Endothelial cell of umbilical vein (primary cell): ENCODE data around the gene ACR. TPM values are rescaled to one million over a fixed set of nuclear protein-coding genes. Genes with fewer than 3 reads are reported as not detected.

Source experiments
- BruUV-seq: library from RNA; stranded (reverse); fragments of 400-500 nt; replicated peaks from 2 replicates; lab custom pipeline; 2021; lab: Mats Ljungman, UMichigan
- CTCF ChIA-PET: fragments of 300-600, 350-600 bp; sonication (Branson Sonifier 250); formaldehyde crosslinking; loops from one replicate; lab custom pipeline; 2021; ENCODE audit warnings: antibody characterized with exemption, inconsistent platforms; lab: Charles Lee
- POLR2A ChIA-PET: fragments of 300-600, 350-600 bp; sonication (Branson Sonifier 250); formaldehyde crosslinking; loops from one replicate; lab custom pipeline; 2021; ENCODE audit warnings: antibody characterized with exemption, inconsistent platforms; lab: Charles Lee
- DNase-seq: peaks from one replicate; pipeline ENCODE4 v3.0.0-alpha.2; 2011; ENCODE audit warnings: low read depth, low spot score
- FAIRE-seq: peaks from 2 replicates; lab custom pipeline; 2011; peaks lifted over from hg19 to GRCh38; lab: Jason Lieb, UNC
- H2AFZ ChIP-seq: 2 replicates; pipeline ENCODE4 v1.6.0; 2012; ENCODE audit warnings: low read depth, low read length, control low read depth, inconsistent platforms
- H3K27ac ChIP-seq: 2 replicates; pipeline ENCODE4 v1.5.1; 2011; ENCODE audit warnings: low read depth, mild to moderate bottlenecking, control low read depth, low read length, moderate library complexity; ENCODE audit not compliant: insufficient read depth
- H3K27me3 ChIP-seq, 2 experiments: 2 replicates each; pipeline versions ENCODE4 v1.6.0 to v1.6.1; 2011; ENCODE audit warnings: low read length in 2 of 2, mixed read lengths in 1 of 2; ENCODE audit not compliant: control insufficient read depth in 2 of 2, insufficient read depth in 2 of 2
- H3K36me3 ChIP-seq, 2 experiments: 2 replicates in 1 of 2; 3 replicates in 1 of 2; pipeline ENCODE4 v1.5.1; 2011; ENCODE audit warnings: low read length in 2 of 2, mild to moderate bottlenecking in 1 of 2, moderate library complexity in 1 of 2; ENCODE audit not compliant: control insufficient read depth in 2 of 2, insufficient read depth in 2 of 2; ENCODE audit errors: extremely low read depth in 1 of 2
- H3K4me1 ChIP-seq: 3 replicates; pipeline ENCODE4 v1.5.1; 2011; ENCODE audit warnings: mild to moderate bottlenecking, low read length; ENCODE audit not compliant: control insufficient read depth, insufficient read depth; ENCODE audit errors: extremely low read depth
- H3K4me2 ChIP-seq: 2 replicates; pipeline ENCODE4 v1.6.1; 2011; ENCODE audit warnings: low read length, control low read depth, mixed read lengths; ENCODE audit not compliant: insufficient read depth
- H3K4me3 ChIP-seq, 3 experiments: fragments of 200-600 bp in 1 of 3; sonication (generic), shearing (Covaris generic) in 1 of 3; replicated peaks in 1 of 3; 2 replicates each; pipeline ENCODE4 v1.5.1; 2011 to 2016; ENCODE audit warnings: control low read depth in 3 of 3, low read length in 3 of 3, mild to moderate bottlenecking in 2 of 3, inconsistent platforms in 1 of 3, low read depth in 1 of 3, moderate library complexity in 1 of 3; ENCODE audit not compliant: insufficient read depth in 1 of 3
- H3K79me2 ChIP-seq: 2 replicates; pipeline ENCODE4 v1.6.0; 2012; ENCODE audit warnings: low read length, inconsistent platforms; ENCODE audit not compliant: control insufficient read depth, insufficient read depth
- H3K9ac ChIP-seq: replicated peaks from 2 replicates; pipeline ENCODE3; 2011; ENCODE audit warnings: low read length, control low read depth; ENCODE audit not compliant: insufficient read depth; ENCODE audit errors: extremely low read depth
- H3K9me1 ChIP-seq: replicated peaks from 3 replicates; pipeline ENCODE4 v1.6.0; 2011; ENCODE audit warnings: mild to moderate bottlenecking, low read length; ENCODE audit not compliant: control insufficient read depth, insufficient read depth; ENCODE audit errors: extremely low read depth
- H3K9me3 ChIP-seq: replicated peaks from 2 replicates; pipeline ENCODE4 v1.5.1; 2012; ENCODE audit warnings: low read length, inconsistent platforms; ENCODE audit not compliant: control insufficient read depth, insufficient read depth
- H4K20me1 ChIP-seq: replicated peaks from 2 replicates; pipeline ENCODE3; 2011; ENCODE audit warnings: mild to moderate bottlenecking, low read length; ENCODE audit not compliant: control insufficient read depth, insufficient read depth; ENCODE audit errors: extremely low read depth
- CTCF ChIP-seq, 2 donors: IDR thresholded peaks; 1 replicate in 1 of 2; 2 replicates in 1 of 2; pipeline ENCODE4 v1.5.1; 2011; ENCODE audit warnings: low read length in 2 of 2, mild to moderate bottlenecking in 2 of 2, moderate library complexity in 2 of 2, control low read depth in 1 of 2, inconsistent platforms in 1 of 2, low read depth in 1 of 2; ENCODE audit not compliant: insufficient read depth in 1 of 2; ENCODE audit errors: extremely low read depth in 1 of 2
- EZH2 ChIP-seq: IDR thresholded peaks from 2 replicates; pipeline ENCODE4 v1.6.1; 2012; ENCODE audit warnings: borderline replicate concordance, low read depth, mild to moderate bottlenecking, moderate library complexity, low read length, inconsistent platforms; ENCODE audit not compliant: severe bottlenecking
- FOS ChIP-seq: IDR thresholded peaks from 2 replicates; pipeline ENCODE4 v1.6.1; 2011; ENCODE audit warnings: mild to moderate bottlenecking, low read length, moderate library complexity, borderline replicate concordance; ENCODE audit not compliant: insufficient read depth
- GATA2 ChIP-seq: IDR thresholded peaks from 2 replicates; pipeline ENCODE4 v1.7.0; 2011; ENCODE audit warnings: low read depth, mild to moderate bottlenecking, moderate library complexity, mixed read lengths, low read length; ENCODE audit not compliant: insufficient read length, insufficient read depth
- JUN ChIP-seq: IDR thresholded peaks from 2 replicates; pipeline ENCODE4 v1.6.1; 2011; ENCODE audit warnings: borderline replicate concordance, low read depth; ENCODE audit not compliant: insufficient read length, insufficient read depth
- MAX ChIP-seq: IDR thresholded peaks from 2 replicates; pipeline ENCODE4 v1.6.1; 2011; ENCODE audit not compliant: insufficient read depth, insufficient read length
- MYC ChIP-seq: IDR thresholded peaks from one replicate; pipeline ENCODE4 v1.6.1; 2011; ENCODE audit warnings: mild to moderate bottlenecking, low read depth, low read length
- POLR2A ChIP-seq: IDR thresholded peaks from 2 replicates; pipeline ENCODE4 v1.6.1; 2012; ENCODE audit warnings: low read depth, mild to moderate bottlenecking, control low read depth, low read length
- POLR2AphosphoS5 ChIP-seq: IDR thresholded peaks from 2 replicates; pipeline ENCODE4 v1.6.1; 2012; ENCODE audit warnings: low read depth, mild to moderate bottlenecking, control low read depth, low read length, moderate library complexity; ENCODE audit not compliant: insufficient read depth
- dilution Hi-C: fragments of 300-500 bp; cut with MboI; formaldehyde crosslinking; loops from one replicate; pipeline ENCODE4 v1.15.0; 2019; ENCODE audit warnings: low sequenced_read_pairs; ENCODE audit not compliant: extremely low pct_ligation_motif_present
- intact Hi-C: fragments of 100-400 bp; cut with micrococcal nuclease; formaldehyde crosslinking; loops from one replicate; pipeline ENCODE4 v1.10.0; 2022
- polyA plus RNA-seq, 4 experiments: library from polyadenylated mRNA; depleted of rRNA in 3 of 4; stranded (reverse) in 3 of 4; unstranded in 1 of 4; fragments of >200 nt; gene quantifications; 2 replicates each; pipeline versions ENCODE4 v1.2.1 to v1.2.3, GENCODE V29; 2011 to 2012; ENCODE audit warnings: missing spikeins in 1 of 4
- total RNA-seq: library from RNA; stranded (reverse); gene quantifications from 2 replicates; pipeline ENCODE4 v1.2.3, GENCODE V29; 2021

Gene ACR
- total and polyA plus RNA-seq, 2 donors (not counting 3 experiments of a cell fraction or from before 2014, with no cell fraction given) = 0.91 to 4.1 TPM

GRCh38 chr22:50708474-50708873, 29.5 kb upstream of the ACR start:
- ChIA-PET CTCF (interaction anchor here (1.6 kb wide), 1 partner anchor 88 kb away, joined by 6 read pairs; no protein-coding TSS in a partner anchor), POLR2A (no interaction called here)
- no TSS peak for BruUV-seq
- Histone ChIP-seq H3K27ac (no peak overlapping the region), H2AFZ (no peak overlapping the region), H4K20me1 (no peaks in the 10 kb centered on the region), H3K79me2 (peaks cover 28% of the 10 kb centered on the region), H3K9me3 (no peaks in the 10 kb centered on the region), H3K4me3 (no peak overlapping the region), H3K9me1 (no peaks in the 10 kb centered on the region), H3K27me3 (no peaks in the 10 kb centered on the region), H3K4me2 (no peak overlapping the region), H3K4me1 (no peaks in the 10 kb centered on the region), H3K36me3 (peaks cover 32 to 76% of the 10 kb centered on the region in 2 experiments), H3K9ac (no peak overlapping the region)
- intact Hi-C loops = no loop called here
- dilution Hi-C loops = no loop called here
- DNase-seq = no peak
- TF ChIP-seq POLR2AphosphoS5 = no peak
- no peak for TF ChIP-seq POLR2A
- no peak for TF ChIP-seq GATA2
- no peak for TF ChIP-seq MAX
- TF ChIP-seq CTCF (IDR thresholded peaks at IDR 0.05; ENCODE audit: extremely low read depth in 1 of 2, insufficient read depth in 1 of 2, low read depth in 1 of 2, low read length in 2 of 2) = no peak
- no peak for TF ChIP-seq MYC
- TF ChIP-seq JUN = no peak
- no peak for TF ChIP-seq EZH2
- no peak for TF ChIP-seq FOS
- FAIRE-seq = peak; percentile 26
